ENCODE data around the gene AGPAT3.

The AGPAT3 gene

GRCh38 chr21:43948740-43949498 is 83.9 kb downstream of the AGPAT3 start:
- Histone ChIP-seq H3K4me3 (ENCODE audit: low read depth in 1 of 2, low read length in 2 of 2) (no peak overlapping the region), H3K36me3 (ENCODE audit: insufficient read depth, low read length) (no peaks in the 10 kb centered on the region), H3K4me1 (ENCODE audit: insufficient read depth, low read length) (no peaks in the 10 kb centered on the region), H3K9me3 (ENCODE audit: low read length) (no peaks in the 10 kb centered on the region), H3K27ac (ENCODE audit: low read depth, low read length) (no peak overlapping the region), H3K27me3 (ENCODE audit: control insufficient read depth in 1 of 2, insufficient read depth in 2 of 2, low read length in 2 of 2) (no peaks in the 10 kb centered on the region), H3K9ac (ENCODE audit: low read length) (no peak overlapping the region)

GRCh38 chr21:43949499-43950208 is 84.6 kb downstream of the AGPAT3 start:
- Histone ChIP-seq H3K36me3 (ENCODE audit: insufficient read depth, low read length) (no peaks in the 10 kb centered on the region), H3K9me3 (ENCODE audit: low read length) (no peaks in the 10 kb centered on the region), H3K27ac (ENCODE audit: low read depth, low read length) (no peak overlapping the region), H3K9ac (ENCODE audit: low read length) (no peak overlapping the region), H3K4me1 (ENCODE audit: insufficient read depth, low read length) (no peaks in the 10 kb centered on the region), H3K4me3 (ENCODE audit: low read depth in 1 of 2, low read length in 2 of 2) (no peak overlapping the region), H3K27me3 (ENCODE audit: control insufficient read depth in 1 of 2, insufficient read depth in 2 of 2, low read length in 2 of 2) (no peaks in the 10 kb centered on the region)

GRCh38 chr21:43950481-43950880 is 85.5 kb downstream of the AGPAT3 start:
- Histone ChIP-seq H3K36me3 (ENCODE audit: insufficient read depth, low read length) (no peaks in the 10 kb centered on the region), H3K9ac (ENCODE audit: low read length) (no peak overlapping the region), H3K27ac (ENCODE audit: low read depth, low read length) (no peak overlapping the region), H3K4me1 (ENCODE audit: insufficient read depth, low read length) (no peaks in the 10 kb centered on the region), H3K9me3 (ENCODE audit: low read length) (no peaks in the 10 kb centered on the region), H3K4me3 (ENCODE audit: low read depth in 1 of 2, low read length in 2 of 2) (no peak overlapping the region), H3K27me3 (ENCODE audit: control insufficient read depth in 1 of 2, insufficient read depth in 2 of 2, low read length in 2 of 2) (no peaks in the 10 kb centered on the region)

GRCh38 chr21:43950936-43951335 is 85.9 kb downstream of the AGPAT3 start:
- Histone ChIP-seq H3K27me3 (ENCODE audit: control insufficient read depth in 1 of 2, insufficient read depth in 2 of 2, low read length in 2 of 2) (no peaks in the 10 kb centered on the region), H3K4me1 (ENCODE audit: insufficient read depth, low read length) (no peaks in the 10 kb centered on the region), H3K9ac (ENCODE audit: low read length) (no peak overlapping the region), H3K27ac (ENCODE audit: low read depth, low read length) (no peak overlapping the region), H3K36me3 (ENCODE audit: insufficient read depth, low read length) (no peaks in the 10 kb centered on the region), H3K4me3 (ENCODE audit: low read depth in 1 of 2, low read length in 2 of 2) (no peak overlapping the region), H3K9me3 (ENCODE audit: low read length) (no peaks in the 10 kb centered on the region)

- Histone ChIP-seq H3K9ac (ENCODE audit: low read length) (no peak overlapping the region), H3K4me3 (ENCODE audit: low read depth in 1 of 2, low read length in 2 of 2) (no peak overlapping the region), H3K36me3 (ENCODE audit: insufficient read depth, low read length) (no peaks in the 10 kb centered on the region), H3K27me3 (ENCODE audit: control insufficient read depth in 1 of 2, insufficient read depth in 2 of 2, low read length in 2 of 2) (no peaks in the 10 kb centered on the region), H3K4me1 (ENCODE audit: insufficient read depth, low read length) (no peaks in the 10 kb centered on the region), H3K9me3 (ENCODE audit: low read length) (no peaks in the 10 kb centered on the region), H3K27ac (ENCODE audit: low read depth, low read length) (no peak overlapping the region)
Measured at GRCh38 chr21:43951911-43952703, 87.1 kb downstream of the AGPAT3 start.

GRCh38 chr21:43953021-43953420 is 88.0 kb downstream of the AGPAT3 start:
- Histone ChIP-seq H3K4me3 (ENCODE audit: low read depth in 1 of 2, low read length in 2 of 2) (no peak overlapping the region), H3K4me1 (ENCODE audit: insufficient read depth, low read length) (no peaks in the 10 kb centered on the region), H3K27me3 (ENCODE audit: control insufficient read depth in 1 of 2, insufficient read depth in 2 of 2, low read length in 2 of 2) (no peaks in the 10 kb centered on the region), H3K9ac (ENCODE audit: low read length) (no peak overlapping the region), H3K9me3 (ENCODE audit: low read length) (no peaks in the 10 kb centered on the region), H3K27ac (ENCODE audit: low read depth, low read length) (no peak overlapping the region), H3K36me3 (ENCODE audit: insufficient read depth, low read length) (no peaks in the 10 kb centered on the region)

- no peaks in the 10 kb centered on the region for H3K9me3 ChIP-seq (ENCODE audit: low read length)
- no peak overlapping the region for H3K9ac ChIP-seq (ENCODE audit: low read length)
- H3K36me3 ChIP-seq (ENCODE audit: insufficient read depth, low read length): no peaks in the 10 kb centered on the region
- H3K27me3 ChIP-seq (ENCODE audit: control insufficient read depth in 1 of 2, insufficient read depth in 2 of 2, low read length in 2 of 2): no peaks in the 10 kb centered on the region
- no peak overlapping the region for H3K27ac ChIP-seq (ENCODE audit: low read depth, low read length)
- H3K4me3 ChIP-seq (ENCODE audit: low read depth in 1 of 2, low read length in 2 of 2): no peak overlapping the region
- H3K4me1 ChIP-seq (ENCODE audit: insufficient read depth, low read length): no peaks in the 10 kb centered on the region
Measured at GRCh38 chr21:43954042-43954441, 89.0 kb downstream of the AGPAT3 start.

- H3K36me3 ChIP-seq (ENCODE audit: insufficient read depth, low read length): no peaks in the 10 kb centered on the region
Measured at GRCh38 chr21:43954896-43955295, 89.9 kb downstream of the AGPAT3 start.

GRCh38 chr21:43956019-43956669 is 91.1 kb downstream of the AGPAT3 start:
- Histone ChIP-seq H3K9ac (ENCODE audit: low read length) (no peak overlapping the region), H3K4me1 (ENCODE audit: insufficient read depth, low read length) (no peaks in the 10 kb centered on the region), H3K36me3 (ENCODE audit: insufficient read depth, low read length) (peaks cover 7% of the 10 kb centered on the region), H3K9me3 (ENCODE audit: low read length) (no peaks in the 10 kb centered on the region), H3K4me3 (ENCODE audit: low read depth in 1 of 2, low read length in 2 of 2) (no peak overlapping the region), H3K27ac (ENCODE audit: low read depth, low read length) (no peak overlapping the region), H3K27me3 (ENCODE audit: control insufficient read depth in 1 of 2, insufficient read depth in 2 of 2, low read length in 2 of 2) (no peaks in the 10 kb centered on the region)

More at GRCh38 chr21:43954896-43955295, 89.9 kb downstream of the AGPAT3 start:
- Histone ChIP-seq H3K9ac (ENCODE audit: low read length) (no peak overlapping the region), H3K27me3 (ENCODE audit: control insufficient read depth in 1 of 2, insufficient read depth in 2 of 2, low read length in 2 of 2) (no peaks in the 10 kb centered on the region), H3K9me3 (ENCODE audit: low read length) (no peaks in the 10 kb centered on the region), H3K4me3 (ENCODE audit: low read depth in 1 of 2, low read length in 2 of 2) (no peak overlapping the region), H3K4me1 (ENCODE audit: insufficient read depth, low read length) (no peaks in the 10 kb centered on the region), H3K27ac (ENCODE audit: low read depth, low read length) (no peak overlapping the region)

- H3K9ac ChIP-seq (ENCODE audit: low read length): no peak overlapping the region
- H3K27ac ChIP-seq (ENCODE audit: low read depth, low read length): no peak overlapping the region
- H3K4me1 ChIP-seq (ENCODE audit: insufficient read depth, low read length): no peaks in the 10 kb centered on the region
- H3K27me3 ChIP-seq (ENCODE audit: control insufficient read depth in 1 of 2, insufficient read depth in 2 of 2, low read length in 2 of 2): no peaks in the 10 kb centered on the region
- H3K36me3 ChIP-seq (ENCODE audit: insufficient read depth, low read length): peaks cover 7% of the 10 kb centered on the region
- no peaks in the 10 kb centered on the region for H3K9me3 ChIP-seq (ENCODE audit: low read length)
- H3K4me3 ChIP-seq (ENCODE audit: low read depth in 1 of 2, low read length in 2 of 2): no peak overlapping the region
Measured at GRCh38 chr21:43956670-43957035, 91.6 kb downstream of the AGPAT3 start.

GRCh38 chr21:43957128-43957571 is 92.1 kb downstream of the AGPAT3 start:
- Histone ChIP-seq H3K4me1 (ENCODE audit: insufficient read depth, low read length) (no peaks in the 10 kb centered on the region), H3K27ac (ENCODE audit: low read depth, low read length) (no peak overlapping the region), H3K9ac (ENCODE audit: low read length) (no peak overlapping the region), H3K9me3 (ENCODE audit: low read length) (no peaks in the 10 kb centered on the region), H3K36me3 (ENCODE audit: insufficient read depth, low read length) (peaks cover 7% of the 10 kb centered on the region), H3K4me3 (ENCODE audit: low read depth in 1 of 2, low read length in 2 of 2) (no peak overlapping the region), H3K27me3 (ENCODE audit: control insufficient read depth in 1 of 2, insufficient read depth in 2 of 2, low read length in 2 of 2) (no peaks in the 10 kb centered on the region)
